Brain microvascular endothelial cell (primary cell): ENCODE results near the gene AFF1.

Experiments
- DNase-seq: peaks from one replicate; pipeline ENCODE4 v3.0.0-alpha.2; 2020
- H3K27ac ChIP-seq: fragments of 250-450 bp; sonication (Bioruptor Pico); 2 replicates; pipeline ENCODE4 v1.5.1; 2020; ENCODE audit warnings: mild to moderate bottlenecking, moderate library complexity
- H3K27me3 ChIP-seq: fragments of 250-450 bp; sonication (Bioruptor Pico); replicated peaks from 2 replicates; pipeline ENCODE4 v1.5.1; 2020; ENCODE audit warnings: mild to moderate bottlenecking
- H3K36me3 ChIP-seq: fragments of 250-450 bp; sonication (Bioruptor Pico); replicated peaks from 2 replicates; pipeline ENCODE4 v1.5.1; 2020; ENCODE audit warnings: mild to moderate bottlenecking
- H3K4me3 ChIP-seq: 2 replicates; pipeline ENCODE4 v1.5.1; 2011; ENCODE audit warnings: low read depth, mild to moderate bottlenecking, control low read depth, low read length, moderate library complexity
- in situ Hi-C: cut with HindIII; loops from 2 replicates; pipeline ENCODE4 v1.10.0; 2017; ENCODE audit warnings: low sequenced_read_pairs, low pct_ligation_motif_present
- TF ChIP-seq, protein P1 (sequence below): IDR thresholded peaks from 2 replicates; pipeline ENCODE4 v1.5.1; 2011; ENCODE audit warnings: low read depth, mild to moderate bottlenecking, moderate library complexity, low read length, control low read depth, inconsistent platforms; ENCODE audit errors: missing control alignments

The AFF1 gene

GRCh38 chr4:87019246-87019791 is 84.5 kb downstream of the AFF1 start:
- TF ChIP-seq, protein P1, sequence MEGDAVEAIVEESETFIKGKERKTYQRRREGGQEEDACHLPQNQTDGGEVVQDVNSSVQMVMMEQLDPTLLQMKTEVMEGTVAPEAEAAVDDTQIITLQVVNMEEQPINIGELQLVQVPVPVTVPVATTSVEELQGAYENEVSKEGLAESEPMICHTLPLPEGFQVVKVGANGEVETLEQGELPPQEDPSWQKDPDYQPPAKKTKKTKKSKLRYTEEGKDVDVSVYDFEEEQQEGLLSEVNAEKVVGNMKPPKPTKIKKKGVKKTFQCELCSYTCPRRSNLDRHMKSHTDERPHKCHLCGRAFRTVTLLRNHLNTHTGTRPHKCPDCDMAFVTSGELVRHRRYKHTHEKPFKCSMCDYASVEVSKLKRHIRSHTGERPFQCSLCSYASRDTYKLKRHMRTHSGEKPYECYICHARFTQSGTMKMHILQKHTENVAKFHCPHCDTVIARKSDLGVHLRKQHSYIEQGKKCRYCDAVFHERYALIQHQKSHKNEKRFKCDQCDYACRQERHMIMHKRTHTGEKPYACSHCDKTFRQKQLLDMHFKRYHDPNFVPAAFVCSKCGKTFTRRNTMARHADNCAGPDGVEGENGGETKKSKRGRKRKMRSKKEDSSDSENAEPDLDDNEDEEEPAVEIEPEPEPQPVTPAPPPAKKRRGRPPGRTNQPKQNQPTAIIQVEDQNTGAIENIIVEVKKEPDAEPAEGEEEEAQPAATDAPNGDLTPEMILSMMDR: no peak
- Histone ChIP-seq H3K27me3 (no peaks in the 10 kb centered on the region), H3K36me3 (no peaks in the 10 kb centered on the region), H3K4me3 (no peak overlapping the region), H3K27ac (no peak overlapping the region)
- no peak for DNase-seq
- in situ Hi-C loops: no loop called here

DNA sequence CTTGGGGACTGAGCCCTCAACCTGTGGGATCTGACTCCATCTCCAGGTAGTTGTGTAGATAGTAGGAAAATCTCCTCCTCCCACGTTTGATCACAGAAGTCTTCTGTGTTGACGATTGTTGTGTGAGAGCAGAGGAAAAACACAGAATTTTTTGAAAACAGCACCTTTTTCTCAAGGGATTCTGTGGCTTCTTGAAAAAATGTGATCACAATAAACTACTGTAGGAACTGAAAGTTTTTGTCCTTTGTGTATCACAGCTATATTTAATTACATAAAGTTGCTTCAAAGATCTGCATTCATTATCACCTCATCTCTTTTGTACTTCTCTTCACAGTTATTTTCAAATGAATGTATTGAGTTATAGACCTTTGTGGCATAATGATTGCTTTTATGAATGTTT is 85.1 kb downstream of the AFF1 start:
- no peaks in the 10 kb centered on the region for H3K27me3 ChIP-seq
- in situ Hi-C loops: no loop called here
- TF ChIP-seq, protein P1: no peak
- no peak for DNase-seq
- no peak overlapping the region for H3K4me3 ChIP-seq
- no peak overlapping the region for H3K27ac ChIP-seq
- H3K36me3 ChIP-seq: no peaks in the 10 kb centered on the region

GRCh38 chr4:87024201-87024600 is 89.4 kb downstream of the AFF1 start:
- no peak for DNase-seq
- H3K4me3 ChIP-seq: no peak overlapping the region
- no peaks in the 10 kb centered on the region for H3K36me3 ChIP-seq
- in situ Hi-C loops: no loop called here
- TF ChIP-seq, protein P1: no peak
- no peak overlapping the region for H3K27ac ChIP-seq
- H3K27me3 ChIP-seq: no peaks in the 10 kb centered on the region

DNA sequence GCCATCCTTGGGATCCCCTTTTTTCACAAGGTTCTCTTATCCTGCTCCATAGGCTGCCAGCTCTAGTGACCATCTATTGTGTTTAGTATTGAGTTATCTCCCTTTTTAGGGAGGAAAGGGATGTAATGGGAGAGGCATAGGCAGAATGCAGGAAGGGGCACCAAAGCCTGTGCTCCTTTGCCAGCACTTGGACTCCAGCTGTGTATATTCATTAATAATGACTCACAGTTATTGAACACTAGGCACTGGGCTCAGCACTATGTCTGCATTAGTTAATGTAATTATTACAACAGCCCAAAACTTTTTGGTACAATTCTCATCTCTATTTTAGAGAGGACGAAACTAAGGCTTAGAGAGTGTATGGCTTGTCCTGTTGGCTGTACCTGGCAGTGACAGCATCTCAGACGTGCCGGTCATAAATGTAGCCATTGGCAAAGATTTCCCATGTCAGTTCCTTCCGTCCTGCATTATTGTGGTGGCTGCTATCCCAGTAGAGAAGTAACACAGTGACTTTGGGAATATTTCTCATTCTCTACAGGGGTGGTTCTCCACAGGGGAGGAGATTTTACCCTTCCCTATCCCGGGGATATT is 90.3 kb downstream of the AFF1 start:
- no peaks in the 10 kb centered on the region for H3K36me3 ChIP-seq
- no peak overlapping the region for H3K4me3 ChIP-seq
- in situ Hi-C loops: no loop called here
- DNase-seq: no peak
- no peaks in the 10 kb centered on the region for H3K27me3 ChIP-seq
- TF ChIP-seq, protein P1: no peak
- no peak overlapping the region for H3K27ac ChIP-seq

DNA sequence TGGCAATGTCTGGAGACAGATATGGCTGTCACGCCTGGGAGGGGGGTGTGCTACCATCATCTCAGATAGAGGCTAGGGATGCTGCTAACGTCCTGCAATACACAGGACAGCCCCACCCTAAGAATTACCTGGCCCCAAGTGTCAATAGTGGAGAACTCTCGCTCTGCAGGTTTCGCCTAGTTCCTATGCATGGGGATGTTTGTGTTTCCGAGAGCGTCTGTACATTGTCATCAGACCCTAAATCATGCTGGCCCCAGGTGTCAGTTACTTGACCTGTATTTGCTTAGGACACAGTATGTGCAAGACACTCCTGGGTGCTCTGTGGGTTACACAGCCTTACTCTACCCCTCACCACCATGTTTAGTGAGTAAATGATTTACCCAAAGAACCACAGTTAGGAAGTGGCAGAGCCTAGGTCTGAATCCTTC is 90.8 kb downstream of the AFF1 start:
- Histone ChIP-seq H3K36me3 (no peaks in the 10 kb centered on the region), H3K27ac (no peak overlapping the region)
- in situ Hi-C loops: no loop called here

More for the DNA sequence above, 90.8 kb downstream of the AFF1 start:
- no peak for DNase-seq
- no peak overlapping the region for H3K4me3 ChIP-seq
- TF ChIP-seq, protein P1: no peak
- no peaks in the 10 kb centered on the region for H3K27me3 ChIP-seq
